ENCODE measurements around the gene OR6N1.

OR6N1 gene

DNA sequence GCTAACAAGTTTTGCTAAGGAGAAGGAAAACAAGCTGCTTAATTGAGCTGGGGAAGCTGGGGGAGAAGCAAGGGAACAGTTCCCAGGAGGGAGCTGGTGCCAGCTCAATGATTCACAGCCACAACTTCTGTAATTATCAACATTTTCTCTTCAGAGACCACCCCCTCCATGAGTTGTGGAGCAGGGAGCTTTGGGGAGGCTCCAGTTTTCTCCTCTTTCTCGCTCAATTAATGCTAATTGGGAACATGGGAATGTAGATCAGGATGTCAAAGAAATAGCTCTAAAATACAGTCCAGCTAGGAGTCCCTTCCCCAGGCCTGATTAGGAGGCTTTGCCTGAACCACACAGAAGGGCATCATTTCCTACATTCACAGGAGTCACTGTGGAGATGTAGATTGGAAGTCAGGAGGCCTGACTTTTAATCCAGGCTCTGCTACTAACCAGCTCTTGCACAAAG, 47.0 kb upstream of the OR6N1 start:
- no CpG with 5 or more reads among the region's 1 CpG for WGBS
- Histone ChIP-seq H3K23ac (ENCODE audit: low read length in 2 of 2) (no peak overlapping the region), H2BK15ac (ENCODE audit: low read depth, poor library complexity, severe bottlenecking) (peak overlapping the region; percentile 48), H3K36me3 (ENCODE audit: control insufficient read depth in 1 of 2, insufficient read depth in 2 of 2, low read depth in 1 of 2, low read length in 2 of 2) (no peaks in the 10 kb centered on the region), H2BK5ac (ENCODE audit: low read depth, low read length, poor library complexity, severe bottlenecking) (no peak overlapping the region), H3K9me3 (ENCODE audit: control insufficient read depth, low read length) (no peaks in the 10 kb centered on the region), H4K91ac (ENCODE audit: low read length) (peak overlapping the region; percentile 50), H3K4me2 (ENCODE audit: low read length, poor library complexity, severe bottlenecking) (no peak overlapping the region), H2BK12ac (ENCODE audit: low read length in 2 of 2) (peak overlapping the region in 1 of 2 experiments; percentile 77), H3K27ac (ENCODE audit: low read length, poor library complexity, severe bottlenecking) (no peak overlapping the region), H3K9ac (ENCODE audit: low read length) (no peak overlapping the region), H3K4me1 (ENCODE audit: control insufficient read depth, insufficient read depth, low read depth, low read length) (no peaks in the 10 kb centered on the region), H2AK5ac (ENCODE audit: low read length, severe bottlenecking) (no peak overlapping the region), H2BK120ac (ENCODE audit: low read depth, low read length) (peak overlapping the region; percentile 49), H3K4ac (ENCODE audit: low read depth in 1 of 2, low read length in 2 of 2) (no peak overlapping the region), H3K79me1 (replicated peaks; ENCODE audit: low read length, poor library complexity, severe bottlenecking) (no peaks in the 10 kb centered on the region), H2AFZ (ENCODE audit: low read depth, low read length) (no peak overlapping the region), H3K27me3 (ENCODE audit: control insufficient read depth in 1 of 2, insufficient read depth in 1 of 2, low read length in 2 of 2) (no peaks in the 10 kb centered on the region), H3K18ac (ENCODE audit: low read depth in 1 of 2, low read length in 2 of 2) (peak overlapping the region; percentile 21), H3K14ac (ENCODE audit: low read length in 2 of 2) (no peak overlapping the region), H3K4me3 (ENCODE audit: insufficient read depth in 1 of 2, low read depth in 1 of 2, low read length in 2 of 2) (no peak overlapping the region), H4K8ac (ENCODE audit: low read length) (no peak overlapping the region)
- DNase-seq: peak; percentile 44

DNA sequence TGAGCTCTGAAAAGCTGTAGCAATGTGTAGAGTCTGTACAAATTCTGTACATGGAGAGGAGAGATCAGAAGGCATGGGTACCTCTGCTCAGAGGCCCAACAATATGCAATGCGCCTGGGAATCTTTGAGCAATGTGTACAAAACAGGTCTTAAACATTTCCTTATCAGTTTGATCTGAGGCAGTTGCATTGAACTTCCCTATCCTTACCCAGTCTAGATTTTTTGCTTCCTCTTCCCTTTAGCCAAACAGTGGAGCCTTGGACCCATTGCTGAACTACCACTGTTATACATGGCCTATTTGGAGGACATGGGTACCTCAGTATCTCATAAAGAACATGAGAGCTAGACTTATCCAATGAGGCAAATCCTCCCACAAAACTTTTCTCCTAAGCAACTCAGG, 46.6 kb upstream of the OR6N1 start:
- no peak overlapping the region for H2BK15ac ChIP-seq (ENCODE audit: low read depth, poor library complexity, severe bottlenecking)
- H3K18ac ChIP-seq (ENCODE audit: low read depth in 1 of 2, low read length in 2 of 2): peak overlapping the region; percentile 28 to 84
- H3K4ac ChIP-seq (ENCODE audit: low read depth in 1 of 2, low read length in 2 of 2): no peak overlapping the region
- H3K9ac ChIP-seq (ENCODE audit: low read length): no peak overlapping the region
- H3K23ac ChIP-seq (ENCODE audit: low read length in 2 of 2): no peak overlapping the region
- H3K4me3 ChIP-seq (ENCODE audit: insufficient read depth in 1 of 2, low read depth in 1 of 2, low read length in 2 of 2): no peak overlapping the region
- no peaks in the 10 kb centered on the region for H3K4me1 ChIP-seq (ENCODE audit: control insufficient read depth, insufficient read depth, low read depth, low read length)
- no peak overlapping the region for H2BK5ac ChIP-seq (ENCODE audit: low read depth, low read length, poor library complexity, severe bottlenecking)
- H4K91ac ChIP-seq (ENCODE audit: low read length): no peak overlapping the region
- no peak overlapping the region for H2BK120ac ChIP-seq (ENCODE audit: low read depth, low read length)
- H3K9me3 ChIP-seq (ENCODE audit: control insufficient read depth, low read length): no peaks in the 10 kb centered on the region
- no peaks in the 10 kb centered on the region for H3K27me3 ChIP-seq (ENCODE audit: control insufficient read depth in 1 of 2, insufficient read depth in 1 of 2, low read length in 2 of 2)
- no peak overlapping the region for H2AFZ ChIP-seq (ENCODE audit: low read depth, low read length)
- H3K79me1 ChIP-seq (replicated peaks; ENCODE audit: low read length, poor library complexity, severe bottlenecking): no peaks in the 10 kb centered on the region
- no peak for DNase-seq
- no peak overlapping the region for H4K8ac ChIP-seq (ENCODE audit: low read length)
- H2BK12ac ChIP-seq (ENCODE audit: low read length in 2 of 2): peak overlapping the region; percentile 10 to 77
- H3K4me2 ChIP-seq (ENCODE audit: low read length, poor library complexity, severe bottlenecking): no peak overlapping the region
- no peak overlapping the region for H3K27ac ChIP-seq (ENCODE audit: low read length, poor library complexity, severe bottlenecking)
- no peak overlapping the region for H2AK5ac ChIP-seq (ENCODE audit: low read length, severe bottlenecking)
- no peak overlapping the region for H3K14ac ChIP-seq (ENCODE audit: low read length in 2 of 2)
- WGBS: 94% methylated on average over 1 of the region's 1 CpG
- H3K36me3 ChIP-seq (ENCODE audit: control insufficient read depth in 1 of 2, insufficient read depth in 2 of 2, low read depth in 1 of 2, low read length in 2 of 2): no peaks in the 10 kb centered on the region

DNA sequence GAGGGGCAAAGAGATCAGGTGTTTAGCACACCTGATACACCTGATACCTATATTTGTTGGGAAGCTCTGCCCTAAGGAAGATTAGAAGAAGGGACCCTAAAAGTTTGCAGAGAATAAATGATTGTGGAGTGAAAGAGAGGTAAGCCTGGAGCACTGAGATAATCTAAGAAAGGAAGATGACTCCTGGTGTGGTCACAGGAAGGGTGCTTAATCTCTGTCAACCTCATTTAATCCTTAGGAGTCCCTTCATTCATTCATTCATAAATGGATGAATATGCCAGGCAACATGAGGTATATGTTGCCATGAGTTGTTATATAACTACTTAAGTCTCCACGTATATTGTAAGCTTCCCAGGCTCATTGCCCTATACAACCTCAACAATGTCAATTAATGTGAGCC, 43.0 kb upstream of the OR6N1 start:
- H3K4me2 ChIP-seq (ENCODE audit: low read length, poor library complexity, severe bottlenecking): no peak overlapping the region
- DNase-seq: no peak
- no peaks in the 10 kb centered on the region for H3K9me3 ChIP-seq (ENCODE audit: control insufficient read depth, low read length)
- no peak overlapping the region for H3K4ac ChIP-seq (ENCODE audit: low read depth in 1 of 2, low read length in 2 of 2)
- no peak overlapping the region for H2AK5ac ChIP-seq (ENCODE audit: low read length, severe bottlenecking)
- no CpG with 5 or more reads among the region's 1 CpG for WGBS
- H3K4me3 ChIP-seq (ENCODE audit: insufficient read depth in 1 of 2, low read depth in 1 of 2, low read length in 2 of 2): no peak overlapping the region
- H2BK5ac ChIP-seq (ENCODE audit: low read depth, low read length, poor library complexity, severe bottlenecking): no peak overlapping the region
- H3K18ac ChIP-seq (ENCODE audit: low read depth in 1 of 2, low read length in 2 of 2): no peak overlapping the region
- H3K79me1 ChIP-seq (replicated peaks; ENCODE audit: low read length, poor library complexity, severe bottlenecking): no peaks in the 10 kb centered on the region
- no peaks in the 10 kb centered on the region for H3K27me3 ChIP-seq (ENCODE audit: control insufficient read depth in 1 of 2, insufficient read depth in 1 of 2, low read length in 2 of 2)
- no peak overlapping the region for H2BK12ac ChIP-seq (ENCODE audit: low read length in 2 of 2)
- H2BK15ac ChIP-seq (ENCODE audit: low read depth, poor library complexity, severe bottlenecking): no peak overlapping the region
- no peaks in the 10 kb centered on the region for H3K36me3 ChIP-seq (ENCODE audit: control insufficient read depth in 1 of 2, insufficient read depth in 2 of 2, low read depth in 1 of 2, low read length in 2 of 2)
- H3K9ac ChIP-seq (ENCODE audit: low read length): no peak overlapping the region
- no peaks in the 10 kb centered on the region for H3K4me1 ChIP-seq (ENCODE audit: control insufficient read depth, insufficient read depth, low read depth, low read length)
- H4K8ac ChIP-seq (ENCODE audit: low read length): no peak overlapping the region
- H2BK120ac ChIP-seq (ENCODE audit: low read depth, low read length): no peak overlapping the region
- no peak overlapping the region for H3K27ac ChIP-seq (ENCODE audit: low read length, poor library complexity, severe bottlenecking)
- no peak overlapping the region for H3K23ac ChIP-seq (ENCODE audit: low read length in 2 of 2)
- H4K91ac ChIP-seq (ENCODE audit: low read length): no peak overlapping the region
- no peak overlapping the region for H3K14ac ChIP-seq (ENCODE audit: low read length in 2 of 2)
- no peak overlapping the region for H2AFZ ChIP-seq (ENCODE audit: low read depth, low read length)

DNA sequence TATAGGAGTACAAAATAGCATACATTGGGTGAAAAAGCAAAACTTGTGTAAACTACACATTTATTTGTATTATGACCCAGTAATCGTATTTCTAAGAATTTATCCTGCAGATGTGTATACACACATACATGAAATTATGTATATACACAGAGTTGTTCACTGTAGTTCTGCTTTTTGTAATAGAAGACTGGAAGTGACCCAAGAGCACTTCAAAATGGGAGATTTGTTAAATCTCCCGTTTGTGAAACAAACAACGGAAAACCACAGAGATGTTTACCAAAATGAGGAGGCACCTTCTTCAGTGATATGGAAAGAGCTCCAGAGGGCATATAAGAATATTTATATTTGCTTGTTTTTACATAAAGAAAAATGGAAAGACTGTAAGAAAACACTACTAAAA, 41.2 kb upstream of the OR6N1 start:
- H3K18ac ChIP-seq (ENCODE audit: low read depth in 1 of 2, low read length in 2 of 2): no peak overlapping the region
- H3K27me3 ChIP-seq (ENCODE audit: control insufficient read depth in 1 of 2, insufficient read depth in 1 of 2, low read length in 2 of 2): no peaks in the 10 kb centered on the region
- H3K27ac ChIP-seq (ENCODE audit: low read length, poor library complexity, severe bottlenecking): no peak overlapping the region
- no peaks in the 10 kb centered on the region for H3K9me3 ChIP-seq (ENCODE audit: control insufficient read depth, low read length)
- H3K4me2 ChIP-seq (ENCODE audit: low read length, poor library complexity, severe bottlenecking): no peak overlapping the region
- H2AK5ac ChIP-seq (ENCODE audit: low read length, severe bottlenecking): no peak overlapping the region
- H2BK12ac ChIP-seq (ENCODE audit: low read length in 2 of 2): no peak overlapping the region
- H2BK5ac ChIP-seq (ENCODE audit: low read depth, low read length, poor library complexity, severe bottlenecking): no peak overlapping the region
- no peak overlapping the region for H2AFZ ChIP-seq (ENCODE audit: low read depth, low read length)
- no peak overlapping the region for H2BK15ac ChIP-seq (ENCODE audit: low read depth, poor library complexity, severe bottlenecking)
- no peaks in the 10 kb centered on the region for H3K4me1 ChIP-seq (ENCODE audit: control insufficient read depth, insufficient read depth, low read depth, low read length)
- H3K14ac ChIP-seq (ENCODE audit: low read length in 2 of 2): no peak overlapping the region
- H3K9ac ChIP-seq (ENCODE audit: low read length): no peak overlapping the region
- H2BK120ac ChIP-seq (ENCODE audit: low read depth, low read length): no peak overlapping the region
- H3K36me3 ChIP-seq (ENCODE audit: control insufficient read depth in 1 of 2, insufficient read depth in 2 of 2, low read depth in 1 of 2, low read length in 2 of 2): no peaks in the 10 kb centered on the region
- WGBS: 45% methylated on average over 2 of the region's 3 CpGs
- no peak overlapping the region for H3K4ac ChIP-seq (ENCODE audit: low read depth in 1 of 2, low read length in 2 of 2)
- H3K4me3 ChIP-seq (ENCODE audit: insufficient read depth in 1 of 2, low read depth in 1 of 2, low read length in 2 of 2): no peak overlapping the region
- peak; percentile 6 for DNase-seq
- no peak overlapping the region for H3K23ac ChIP-seq (ENCODE audit: low read length in 2 of 2)
- H3K79me1 ChIP-seq (replicated peaks; ENCODE audit: low read length, poor library complexity, severe bottlenecking): no peaks in the 10 kb centered on the region
- H4K91ac ChIP-seq (ENCODE audit: low read length): no peak overlapping the region
- H4K8ac ChIP-seq (ENCODE audit: low read length): no peak overlapping the region
